ENCODE measurements around the gene NINJ2. TPM values are rescaled to one million over a fixed set of nuclear protein-coding genes. Genes with fewer than 3 reads are reported as not detected.

Gene NINJ2
- polyA plus RNA-seq, 1 of the 3 experiments (the other 2 are of a cell fraction): 0.07 TPM

DNA sequence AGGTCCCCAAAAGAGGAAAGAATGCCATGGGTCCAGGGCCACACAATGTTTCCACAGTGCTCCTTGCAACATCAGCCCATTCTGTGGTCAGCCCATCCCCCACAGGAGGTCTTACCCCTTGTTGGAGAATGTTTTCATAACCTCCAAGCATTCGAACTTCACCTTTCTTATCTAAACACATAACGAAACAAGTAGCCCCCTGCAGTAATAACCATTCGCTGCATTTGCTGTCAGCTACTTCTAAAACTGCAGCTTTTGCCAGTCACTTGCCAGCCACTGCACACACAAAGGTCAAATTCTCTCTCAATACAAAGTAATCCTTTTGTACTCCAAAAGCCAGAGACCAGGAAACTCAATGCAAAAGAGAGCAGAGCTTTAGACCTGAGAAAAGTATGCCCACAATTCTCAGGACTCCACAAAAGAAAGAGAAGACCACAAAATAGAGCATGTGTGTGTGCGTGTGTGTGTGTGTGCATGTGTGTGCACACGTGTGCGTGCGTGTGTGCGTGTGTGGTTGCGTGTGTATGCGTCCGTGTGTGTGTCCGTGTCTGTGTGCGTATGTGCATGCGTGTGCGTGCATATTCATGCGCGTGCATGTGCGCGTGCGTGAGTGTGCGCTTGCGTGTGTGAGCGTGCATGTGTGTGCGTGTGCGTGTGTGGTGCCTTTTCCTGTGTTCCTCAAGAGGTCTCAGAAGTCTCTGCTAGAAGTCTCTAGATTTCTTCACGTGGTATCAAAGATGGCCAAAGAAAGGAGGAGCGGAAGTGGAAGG lies 31.7 kb upstream of the NINJ2 start:
- no peaks in the 10 kb centered on the region for H3F3A ChIP-seq (replicated peaks; ENCODE audit: insufficient read depth)

GRCh38 chr12:693934-694533 lies 30.8 kb upstream of the NINJ2 start:
- Histone ChIP-seq H3K27me3 (ENCODE audit: insufficient read depth) (no peaks in the 10 kb centered on the region), H2AFZ (ENCODE audit: low read depth) (no peak overlapping the region), H3K9ac (no peak overlapping the region), H3K4me1 (ENCODE audit: control insufficient read depth in 1 of 2, insufficient read depth in 2 of 2, low read depth in 1 of 2, low read length in 1 of 2) (no peaks in the 10 kb centered on the region), H3K9me2 (no peaks in the 10 kb centered on the region), H3K79me2 (ENCODE audit: insufficient read depth) (no peaks in the 10 kb centered on the region), H4K20me1 (ENCODE audit: insufficient read depth) (no peaks in the 10 kb centered on the region), H3F3A (replicated peaks; ENCODE audit: insufficient read depth) (no peaks in the 10 kb centered on the region), H3K4me2 (no peak overlapping the region), H3K9me3 (no peaks in the 10 kb centered on the region), H3K4me3 (ENCODE audit: low read depth in 2 of 2, low read length in 1 of 2) (no peak overlapping the region), H3K36me3 (replicated peaks in 1 of 2; ENCODE audit: control insufficient read depth in 1 of 2, insufficient read depth in 2 of 2, low read length in 1 of 2) (no peaks in the 10 kb centered on the region), H3K27ac (ENCODE audit: low read depth in 2 of 2, low read length in 1 of 2) (no peak overlapping the region)
- no peak for DNase-seq
- WGBS (ENCODE audit: low lambda C conversion rate): 69% methylated on average over 7 of the region's 7 CpGs
- CTCF ChIA-PET: no interaction called here
- POLR2A ChIA-PET: no interaction called here
- TF ChIP-seq TCF12 (IDR thresholded peaks at IDR 0.05) (no peak), YY1 (IDR thresholded peaks at IDR 0.05; ENCODE audit: low read depth) (no peak), CHD2 (IDR thresholded peaks at IDR 0.05; ENCODE audit: low read length, partially characterized antibody) (no peak), REST (IDR thresholded peaks at IDR 0.05; ENCODE audit: low read depth, low read length) (no peak), TAF1 (IDR thresholded peaks at IDR 0.05; ENCODE audit: borderline replicate concordance, low read depth, low read length) (no peak), FOXJ3 (CRISPR knock-in tag; IDR thresholded peaks at IDR 0.05) (no peak), MAX (IDR thresholded peaks at IDR 0.05; ENCODE audit: low read depth) (no peak), MXI1 (IDR thresholded peaks at IDR 0.05; ENCODE audit: low read depth, low read length) (no peak), NRF1 (IDR thresholded peaks at IDR 0.05; ENCODE audit: low read depth, low read length) (no peak), JUND (IDR thresholded peaks at IDR 0.05) (no peak), EZH2phosphoT487 (IDR thresholded peaks at IDR 0.05; ENCODE audit: borderline replicate concordance, low read depth) (no peak), RFX5 (IDR thresholded peaks at IDR 0.05; ENCODE audit: low read length) (no peak), TEAD4 (IDR thresholded peaks at IDR 0.05; ENCODE audit: borderline replicate concordance, insufficient read depth) (no peak), FOSL2 (IDR thresholded peaks at IDR 0.05; ENCODE audit: borderline replicate concordance, low read depth) (no peak), GABPA (IDR thresholded peaks at IDR 0.05; ENCODE audit: low read depth) (no peak)

More for the DNA sequence above, 31.7 kb upstream of the NINJ2 start:
- POLR2A ChIA-PET: no interaction called here
- Histone ChIP-seq H3K9me2 (no peaks in the 10 kb centered on the region), H3K4me1 (ENCODE audit: control insufficient read depth in 1 of 2, insufficient read depth in 2 of 2, low read depth in 1 of 2, low read length in 1 of 2) (no peaks in the 10 kb centered on the region), H3K9me3 (no peaks in the 10 kb centered on the region), H3K9ac (no peak overlapping the region), H4K20me1 (ENCODE audit: insufficient read depth) (no peaks in the 10 kb centered on the region), H3K4me2 (no peak overlapping the region), H3K27ac (ENCODE audit: low read depth in 2 of 2, low read length in 1 of 2) (no peak overlapping the region), H2AFZ (ENCODE audit: low read depth) (no peak overlapping the region), H3K36me3 (replicated peaks in 1 of 2; ENCODE audit: control insufficient read depth in 1 of 2, insufficient read depth in 2 of 2, low read length in 1 of 2) (no peaks in the 10 kb centered on the region), H3K79me2 (ENCODE audit: insufficient read depth) (no peaks in the 10 kb centered on the region), H3K27me3 (ENCODE audit: insufficient read depth) (no peaks in the 10 kb centered on the region), H3K4me3 (ENCODE audit: low read depth in 2 of 2, low read length in 1 of 2) (no peak overlapping the region)
- DNase-seq: no peak
- TF ChIP-seq JUND (IDR thresholded peaks at IDR 0.05) (no peak), RCOR1 (IDR thresholded peaks at IDR 0.05; ENCODE audit: low read length) (no peak), MEF2A (IDR thresholded peaks at IDR 0.05; ENCODE audit: borderline replicate concordance, low read depth) (no peak), ELF1 (IDR thresholded peaks at IDR 0.05) (no peak), CTCF (IDR thresholded peaks at IDR 0.05) (no peak), RAD21 (IDR thresholded peaks at IDR 0.05; ENCODE audit: low read length) (no peak)
- CTCF ChIA-PET: no interaction called here
- WGBS (ENCODE audit: low lambda C conversion rate): 89% methylated on average over 27 of the region's 27 CpGs
